Measurements from ENCODE around the gene ZNF410.
"Not testable (repeated sequence)": the region's sequence is repeated elsewhere in the genome, so short reads cannot be mapped to it uniquely, and the experiment has no call there.

ZNF410 gene

DNA sequence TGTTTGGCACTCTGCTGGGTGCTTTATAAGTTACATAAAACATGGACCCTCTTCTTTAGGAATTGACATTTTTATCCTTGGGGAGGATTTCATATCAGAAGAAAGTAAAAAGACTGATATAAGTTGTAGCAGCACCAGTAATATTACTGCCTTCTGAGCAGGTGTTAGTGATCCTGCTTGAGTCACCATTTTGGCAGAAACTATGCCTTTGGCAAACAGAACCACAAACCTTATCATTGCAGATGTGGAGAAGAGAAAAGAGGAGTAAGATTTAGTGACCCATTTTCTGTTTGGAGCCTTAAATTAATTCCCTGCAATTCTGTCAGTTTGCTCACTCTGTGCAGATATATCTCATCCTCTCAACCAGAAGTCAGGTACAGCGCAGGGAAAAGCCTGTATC, 23.0 kb downstream of the ZNF410 start:
- no peak overlapping the region for H3K9ac ChIP-seq (ENCODE audit: low read length)
- H3K4me2 ChIP-seq (ENCODE audit: low read length) = no peak overlapping the region
- no peak overlapping the region for H2AFZ ChIP-seq (ENCODE audit: low read depth, low read length)
- no peaks in the 10 kb centered on the region for H3K27me3 ChIP-seq (ENCODE audit: low read depth, low read length)
- H4K20me1 ChIP-seq (ENCODE audit: insufficient read depth, low read length) = no peaks in the 10 kb centered on the region
- H3K4me3 ChIP-seq (ENCODE audit: low read length) = no peak overlapping the region
- no peaks in the 10 kb centered on the region for H3K79me2 ChIP-seq (ENCODE audit: low read length)
- TF ChIP-seq, protein P1, sequence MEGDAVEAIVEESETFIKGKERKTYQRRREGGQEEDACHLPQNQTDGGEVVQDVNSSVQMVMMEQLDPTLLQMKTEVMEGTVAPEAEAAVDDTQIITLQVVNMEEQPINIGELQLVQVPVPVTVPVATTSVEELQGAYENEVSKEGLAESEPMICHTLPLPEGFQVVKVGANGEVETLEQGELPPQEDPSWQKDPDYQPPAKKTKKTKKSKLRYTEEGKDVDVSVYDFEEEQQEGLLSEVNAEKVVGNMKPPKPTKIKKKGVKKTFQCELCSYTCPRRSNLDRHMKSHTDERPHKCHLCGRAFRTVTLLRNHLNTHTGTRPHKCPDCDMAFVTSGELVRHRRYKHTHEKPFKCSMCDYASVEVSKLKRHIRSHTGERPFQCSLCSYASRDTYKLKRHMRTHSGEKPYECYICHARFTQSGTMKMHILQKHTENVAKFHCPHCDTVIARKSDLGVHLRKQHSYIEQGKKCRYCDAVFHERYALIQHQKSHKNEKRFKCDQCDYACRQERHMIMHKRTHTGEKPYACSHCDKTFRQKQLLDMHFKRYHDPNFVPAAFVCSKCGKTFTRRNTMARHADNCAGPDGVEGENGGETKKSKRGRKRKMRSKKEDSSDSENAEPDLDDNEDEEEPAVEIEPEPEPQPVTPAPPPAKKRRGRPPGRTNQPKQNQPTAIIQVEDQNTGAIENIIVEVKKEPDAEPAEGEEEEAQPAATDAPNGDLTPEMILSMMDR (IDR thresholded peaks at IDR 0.05; ENCODE audit: low read depth, low read length) = no peak
- TF ChIP-seq EZH2phosphoT487 (IDR thresholded peaks at IDR 0.05; ENCODE audit: low read depth) = no peak
- H3K4me1 ChIP-seq (ENCODE audit: low read length) = no peaks in the 10 kb centered on the region
- H3K36me3 ChIP-seq (replicated peaks; ENCODE audit: low read depth, low read length) = peaks cover 36% of the 10 kb centered on the region
- no peaks in the 10 kb centered on the region for H3K9me3 ChIP-seq (ENCODE audit: insufficient read depth, low read length)
- no peak overlapping the region for H3K27ac ChIP-seq (ENCODE audit: low read length)

DNA sequence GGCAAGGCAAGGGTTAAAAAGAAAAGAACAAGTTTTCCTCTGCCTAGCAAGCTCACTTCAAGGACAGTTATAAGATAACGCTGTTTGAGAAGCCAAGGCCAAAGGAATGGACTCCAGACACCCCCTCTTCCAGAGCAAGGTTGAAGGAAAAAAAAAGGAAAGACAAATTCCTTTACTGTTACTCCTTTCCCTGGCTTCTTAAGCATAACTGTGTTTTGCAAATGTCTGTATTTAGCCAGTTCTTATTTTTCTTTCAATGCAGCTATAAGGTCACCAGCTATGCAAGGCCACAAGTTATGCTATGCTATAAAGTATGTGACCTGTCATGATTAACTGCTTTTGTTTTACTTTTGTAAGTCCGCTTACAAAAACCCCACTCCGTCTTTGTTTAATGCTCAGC, 26.6 kb downstream of the ZNF410 start:
- H3K27ac ChIP-seq (ENCODE audit: low read length) = no peak overlapping the region

DNA sequence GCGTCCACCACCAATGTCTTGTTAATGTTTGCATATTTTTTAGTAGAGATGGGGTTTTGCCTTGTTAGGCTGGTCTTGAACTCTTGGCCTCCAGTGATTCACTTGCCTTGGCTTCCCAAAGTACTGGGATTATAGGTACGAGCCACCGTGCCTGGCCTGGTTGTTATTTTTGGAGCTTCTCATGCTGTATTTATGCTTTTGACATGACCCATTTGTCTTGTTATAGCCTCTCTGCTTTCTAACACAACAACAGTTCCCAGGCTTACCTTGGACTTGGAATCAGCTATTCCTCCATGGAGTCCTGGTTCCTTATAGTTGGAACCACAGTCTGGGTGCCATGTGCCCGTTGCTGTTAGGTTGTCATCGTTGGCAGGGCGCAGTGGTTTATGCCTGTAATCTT, 29.7 kb downstream of the ZNF410 start:
- H3K9me3 ChIP-seq (ENCODE audit: insufficient read depth, low read length) = no peaks in the 10 kb centered on the region
- no peak overlapping the region for H2AFZ ChIP-seq (ENCODE audit: low read depth, low read length)
- no peak overlapping the region for H3K4me3 ChIP-seq (ENCODE audit: low read length)
- H3K9ac ChIP-seq (ENCODE audit: low read length) = no peak overlapping the region
- TF ChIP-seq EZH2phosphoT487 (IDR thresholded peaks at IDR 0.05; ENCODE audit: low read depth) = no peak
- TF ChIP-seq, protein P1 (IDR thresholded peaks at IDR 0.05; ENCODE audit: low read depth, low read length) = no peak
- H3K36me3 ChIP-seq (replicated peaks; ENCODE audit: low read depth, low read length) = peaks cover 21% of the 10 kb centered on the region
- H3K4me1 ChIP-seq (ENCODE audit: low read length) = no peaks in the 10 kb centered on the region
- H3K79me2 ChIP-seq (ENCODE audit: low read length) = no peaks in the 10 kb centered on the region; the same call in 1 of the 2 replicates
- H3K27me3 ChIP-seq (ENCODE audit: low read depth, low read length) = no peaks in the 10 kb centered on the region
- no peak overlapping the region for H3K4me2 ChIP-seq (ENCODE audit: low read length)
- no peak overlapping the region for H3K27ac ChIP-seq (ENCODE audit: low read length)
- H4K20me1 ChIP-seq (ENCODE audit: insufficient read depth, low read length) = peaks cover 4% of the 10 kb centered on the region; the same call in 1 of the 2 replicates

More for the DNA sequence above, 26.6 kb downstream of the ZNF410 start:
- Histone ChIP-seq H2AFZ (ENCODE audit: low read depth, low read length) (no peak overlapping the region), H3K4me2 (ENCODE audit: low read length) (no peak overlapping the region), H3K9me3 (ENCODE audit: insufficient read depth, low read length) (no peaks in the 10 kb centered on the region), H3K4me1 (ENCODE audit: low read length) (no peaks in the 10 kb centered on the region), H3K36me3 (replicated peaks; ENCODE audit: low read depth, low read length) (peaks cover 19% of the 10 kb centered on the region), H3K27me3 (ENCODE audit: low read depth, low read length) (no peaks in the 10 kb centered on the region), H4K20me1 (ENCODE audit: insufficient read depth, low read length) (peaks cover 4% of the 10 kb centered on the region; the same call in 1 of the 2 replicates), H3K4me3 (ENCODE audit: low read length) (no peak overlapping the region), H3K79me2 (ENCODE audit: low read length) (no peaks in the 10 kb centered on the region; the same call in 1 of the 2 replicates), H3K9ac (ENCODE audit: low read length) (no peak overlapping the region)
- TF ChIP-seq EZH2phosphoT487 (IDR thresholded peaks at IDR 0.05; ENCODE audit: low read depth) = no peak
- TF ChIP-seq, protein P1 (IDR thresholded peaks at IDR 0.05; ENCODE audit: low read depth, low read length) = no peak

DNA sequence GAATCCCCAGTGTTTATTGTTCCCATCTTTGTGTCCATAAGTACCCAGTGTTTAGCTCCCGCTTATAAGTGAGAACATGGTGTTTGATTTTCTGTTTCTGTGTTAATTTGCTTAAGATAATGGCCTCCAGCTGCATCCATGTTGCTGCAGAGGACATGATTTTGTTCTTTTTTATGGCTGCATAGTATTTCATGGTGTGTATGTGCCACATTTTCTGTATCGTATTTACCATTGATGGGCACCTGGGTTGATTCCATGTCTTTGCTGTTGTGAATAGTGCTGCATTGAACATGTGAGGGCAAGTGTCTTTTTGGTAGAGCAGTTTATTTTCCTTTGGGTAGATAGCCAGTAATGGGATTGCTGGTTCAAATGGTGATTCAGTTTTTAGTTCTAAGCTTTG, 32.8 kb downstream of the ZNF410 start:
- H3K79me2 ChIP-seq (ENCODE audit: low read length); H3K27ac ChIP-seq (ENCODE audit: low read length); H3K4me3 ChIP-seq (ENCODE audit: low read length); H3K9me3 ChIP-seq (ENCODE audit: insufficient read depth, low read length); H3K4me1 ChIP-seq (ENCODE audit: low read length); H3K4me2 ChIP-seq (ENCODE audit: low read length); H3K27me3 ChIP-seq (ENCODE audit: low read depth, low read length); H3K9ac ChIP-seq (ENCODE audit: low read length); H4K20me1 ChIP-seq (ENCODE audit: insufficient read depth, low read length); H2AFZ ChIP-seq (ENCODE audit: low read depth, low read length): not testable (repeated sequence)
- H3K36me3 ChIP-seq (replicated peaks; ENCODE audit: low read depth, low read length) = peaks cover 34% of the 10 kb centered on the region

DNA sequence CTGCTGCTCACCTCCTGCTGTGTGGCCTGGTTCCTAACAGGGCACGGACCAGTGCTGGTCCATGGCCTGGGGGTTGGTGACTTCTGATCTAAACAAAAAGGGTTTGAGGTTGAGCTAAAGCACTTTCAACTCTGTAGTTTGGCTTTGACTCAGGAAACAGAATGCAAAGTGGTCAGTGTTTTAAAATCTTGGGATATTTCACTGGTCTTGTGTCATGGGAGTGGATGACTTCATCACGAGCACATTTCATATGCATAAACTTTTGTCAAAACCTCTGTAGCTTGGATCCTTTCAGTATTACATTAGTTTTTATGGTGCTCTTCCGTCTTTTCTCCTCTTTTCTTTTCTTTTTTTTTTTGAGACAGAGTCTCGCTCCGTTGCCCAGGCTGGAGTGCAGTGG, 37.7 kb downstream of the ZNF410 start:
- H2AFZ ChIP-seq (ENCODE audit: low read depth, low read length) = no peak overlapping the region
- no peaks in the 10 kb centered on the region for H3K9me3 ChIP-seq (ENCODE audit: insufficient read depth, low read length)
- H3K4me1 ChIP-seq (ENCODE audit: low read length) = no peaks in the 10 kb centered on the region
- H3K4me2 ChIP-seq (ENCODE audit: low read length) = no peak overlapping the region
- TF ChIP-seq EZH2phosphoT487 (IDR thresholded peaks at IDR 0.05; ENCODE audit: low read depth) = no peak
- TF ChIP-seq, protein P1 (IDR thresholded peaks at IDR 0.05; ENCODE audit: low read depth, low read length) = no peak
- no peak overlapping the region for H3K27ac ChIP-seq (ENCODE audit: low read length)
- no peaks in the 10 kb centered on the region for H3K79me2 ChIP-seq (ENCODE audit: low read length)
- no peaks in the 10 kb centered on the region for H3K27me3 ChIP-seq (ENCODE audit: low read depth, low read length)
- H3K9ac ChIP-seq (ENCODE audit: low read length) = no peak overlapping the region
- no peak overlapping the region for H3K4me3 ChIP-seq (ENCODE audit: low read length)
- no peaks in the 10 kb centered on the region for H4K20me1 ChIP-seq (ENCODE audit: insufficient read depth, low read length)
- peaks cover 52% of the 10 kb centered on the region for H3K36me3 ChIP-seq (replicated peaks; ENCODE audit: low read depth, low read length)

All from OCI-LY3 (cell line).